BLaER1 treated with 17β-estradiol and CSF1 and Interleukin-3, amounts not matched to agents 10 nM and 100 nM (cell line): ENCODE measurements around the gene CHAC1.

ENCODE experiments used
- H3K27ac ChIP-seq, 11 experiments: shearing (Covaris generic); formaldehyde crosslinking; 2 replicates each; pipeline ENCODE4 v1.8.1; 2022
- H3K27me3 ChIP-seq, 11 experiments: shearing (Covaris generic); formaldehyde crosslinking; 2 replicates each; pipeline ENCODE4 v1.8.1; 2022
- H3K36me3 ChIP-seq, 11 experiments: shearing (Covaris generic); formaldehyde crosslinking; 2 replicates each; pipeline ENCODE4 v1.8.1; 2022
- H3K4me1 ChIP-seq, 10 experiments: shearing (Covaris generic); formaldehyde crosslinking; 2 replicates each; pipeline ENCODE4 v1.8.1; 2022
- H3K4me2 ChIP-seq, 11 experiments: shearing (Covaris generic); formaldehyde crosslinking; 2 replicates each; pipeline ENCODE4 v1.8.1; 2022
- H3K4me3 ChIP-seq, 10 experiments: shearing (Covaris generic); formaldehyde crosslinking; 2 replicates each; pipeline ENCODE4 v1.8.1; 2022
- H3K9ac ChIP-seq, 11 experiments: shearing (Covaris generic); formaldehyde crosslinking; 2 replicates each; pipeline ENCODE4 v1.8.1; 2022
- H3K9me3 ChIP-seq, 11 experiments: shearing (Covaris generic); formaldehyde crosslinking; replicated peaks in 1 of 11; 2 replicates each; pipeline ENCODE4 v1.8.1; 2022
- H4K20me1 ChIP-seq, 11 experiments: shearing (Covaris generic); formaldehyde crosslinking; 2 replicates each; pipeline ENCODE4 v1.8.1; 2022
- Cebpa-rat ChIP-seq, 11 experiments: shearing (Covaris generic); IDR thresholded peaks; 2 replicates each; pipeline ENCODE4 v1.8.1; 2022

The CHAC1 gene

DNA sequence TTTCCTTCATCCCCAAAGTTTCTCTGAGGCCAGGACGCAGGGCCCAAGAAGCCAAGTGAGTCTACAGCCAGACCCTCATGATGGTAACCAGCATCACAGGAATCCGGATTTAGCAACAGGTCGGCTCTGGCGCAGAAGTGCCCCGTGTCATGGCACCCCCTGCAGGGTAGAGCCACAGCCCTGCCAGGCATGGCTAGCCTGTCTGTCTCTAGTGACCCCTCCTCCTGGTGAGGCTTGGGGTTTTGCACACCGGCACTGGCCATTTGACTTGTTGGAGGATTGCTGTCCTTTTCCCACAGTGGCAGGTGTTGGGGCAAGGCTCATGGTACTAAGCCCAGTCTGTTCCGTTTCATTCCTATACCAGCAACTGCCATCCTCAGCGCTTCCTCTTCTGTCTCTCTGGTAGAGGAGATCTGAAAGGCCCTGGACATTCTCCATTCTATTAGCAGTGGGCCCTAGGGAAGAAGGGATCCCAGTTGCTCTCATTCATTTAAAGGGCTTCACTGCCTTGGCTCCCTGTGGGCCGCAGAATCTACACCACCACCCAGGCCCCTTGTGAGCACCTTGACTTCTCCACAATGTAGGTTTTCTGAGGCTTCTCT lies 9.4 kb upstream of the CHAC1 start:
- Histone ChIP-seq H3K36me3 (no peaks in the 10 kb centered on the region), H3K4me1 (peaks cover 51 to 58% (median 53%) of the 10 kb centered on the region in 10 experiments), H3K9me3 (no peaks in the 10 kb centered on the region), H3K27ac (peak overlapping the region in 4 of 11 experiments; percentile 87 to 95 (median 93); a peak in 3 of 22 replicates), H3K4me3 (no peak overlapping the region), H4K20me1 (no peaks in the 10 kb centered on the region), H3K27me3 (no peaks in the 10 kb centered on the region), H3K4me2 (peak overlapping the region; percentile 89 to 100 (median 95)), H3K9ac (no peak overlapping the region; a peak in 3 of 22 replicates)
- TF ChIP-seq Cebpa-rat (IDR thresholded peaks at IDR 0.05), result no peak

DNA sequence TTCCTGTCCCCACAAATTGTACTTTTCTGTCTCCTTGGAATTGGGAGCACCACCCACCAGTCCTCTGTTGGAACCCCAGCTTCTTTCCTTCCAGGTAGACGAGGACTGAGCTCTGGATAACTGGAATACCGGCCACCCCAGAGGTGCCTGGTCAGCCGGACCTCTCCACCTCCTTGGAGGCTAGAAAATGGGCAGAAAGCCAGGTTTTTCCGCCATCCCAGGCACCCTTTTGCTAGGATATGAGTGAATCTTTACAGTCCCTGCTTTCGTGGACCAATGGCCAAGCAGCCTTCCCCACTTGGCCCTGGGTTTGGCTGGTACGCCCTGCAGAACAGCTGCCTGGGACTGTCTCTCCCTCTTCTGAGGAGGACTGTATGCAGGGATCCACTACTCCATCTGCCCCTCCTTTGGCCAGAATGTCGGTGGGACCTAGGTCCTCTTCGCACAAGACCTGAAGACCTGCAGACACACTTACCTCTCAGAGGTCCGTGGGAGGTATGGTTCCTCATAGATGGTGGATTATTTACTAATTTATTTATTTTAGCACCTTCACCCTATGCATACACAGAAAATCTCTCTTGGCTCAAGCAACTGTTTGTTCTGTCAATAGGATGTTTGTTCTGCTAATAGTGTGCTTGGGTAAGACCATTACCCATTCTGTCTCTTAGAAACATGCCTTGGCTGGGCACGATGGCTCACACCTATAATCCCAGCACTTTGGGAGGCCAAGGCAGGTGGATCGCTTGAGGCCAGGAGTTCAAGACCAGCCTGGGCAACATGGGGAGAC lies 8.6 kb upstream of the CHAC1 start:
- Histone ChIP-seq H3K4me1 (peaks cover 50 to 57% (median 53%) of the 10 kb centered on the region in 10 experiments), H4K20me1 (no peaks in the 10 kb centered on the region), H3K27ac (no peak overlapping the region), H3K4me2 (peak overlapping the region in 5 of 11 experiments; percentile 94 to 100 (median 96); a peak in 9 of 22 replicates), H3K4me3 (no peak overlapping the region), H3K9ac (no peak overlapping the region), H3K9me3 (no peaks in the 10 kb centered on the region), H3K36me3 (no peaks in the 10 kb centered on the region), H3K27me3 (no peaks in the 10 kb centered on the region)
- no peak for TF ChIP-seq Cebpa-rat (IDR thresholded peaks at IDR 0.05)

DNA sequence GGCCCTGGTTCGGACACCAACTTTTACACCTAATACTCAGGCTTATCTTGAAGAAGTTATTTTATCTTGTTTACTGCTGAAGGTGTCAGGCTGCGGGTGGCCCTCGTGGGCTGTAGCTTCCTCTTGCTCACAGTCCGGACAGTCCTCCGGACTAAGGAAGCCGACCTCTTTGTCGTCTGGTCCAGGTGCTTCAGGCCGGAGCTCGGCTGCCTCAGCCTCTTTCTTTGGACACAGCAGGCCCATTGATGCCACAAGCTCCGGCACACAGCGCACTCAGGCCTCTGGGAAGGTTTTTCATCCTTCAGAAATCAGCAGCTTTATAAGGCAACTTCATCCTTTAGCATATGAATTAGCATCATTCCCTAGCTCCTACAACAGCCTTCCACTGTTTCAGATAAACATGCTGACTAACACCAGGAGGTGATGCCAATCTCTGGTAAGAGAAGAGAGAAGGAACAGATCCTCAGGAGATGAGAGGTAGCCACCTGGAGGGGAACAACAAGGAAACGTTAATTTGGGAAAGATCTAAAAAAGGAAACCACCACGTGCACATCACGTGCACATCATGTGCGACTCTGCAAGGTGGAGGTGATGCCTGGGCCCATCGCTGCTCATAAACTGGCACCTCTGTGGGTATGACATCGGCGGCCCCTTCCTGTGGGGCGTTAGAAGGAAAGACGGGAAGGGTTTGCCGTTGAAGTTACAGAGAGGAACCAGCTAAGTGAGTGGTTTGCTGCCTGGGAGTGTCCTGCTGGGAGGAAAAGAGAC lies 4.4 kb upstream of the CHAC1 start:
- no peak for TF ChIP-seq Cebpa-rat (IDR thresholded peaks at IDR 0.05)
- Histone ChIP-seq H3K27ac (no peak overlapping the region), H3K27me3 (no peaks in the 10 kb centered on the region), H3K9me3 (no peaks in the 10 kb centered on the region), H3K4me3 (no peak overlapping the region), H3K4me2 (peak overlapping the region; percentile 15 to 58 (median 37); a peak in 19 of 22 replicates), H4K20me1 (peaks cover 0 to 4% (median 0%) of the 10 kb centered on the region in 11 experiments; a peak in 3 of 22 replicates), H3K9ac (no peak overlapping the region), H3K4me1 (peaks cover 27 to 39% (median 31%) of the 10 kb centered on the region in 10 experiments), H3K36me3 (no peaks in the 10 kb centered on the region)

DNA sequence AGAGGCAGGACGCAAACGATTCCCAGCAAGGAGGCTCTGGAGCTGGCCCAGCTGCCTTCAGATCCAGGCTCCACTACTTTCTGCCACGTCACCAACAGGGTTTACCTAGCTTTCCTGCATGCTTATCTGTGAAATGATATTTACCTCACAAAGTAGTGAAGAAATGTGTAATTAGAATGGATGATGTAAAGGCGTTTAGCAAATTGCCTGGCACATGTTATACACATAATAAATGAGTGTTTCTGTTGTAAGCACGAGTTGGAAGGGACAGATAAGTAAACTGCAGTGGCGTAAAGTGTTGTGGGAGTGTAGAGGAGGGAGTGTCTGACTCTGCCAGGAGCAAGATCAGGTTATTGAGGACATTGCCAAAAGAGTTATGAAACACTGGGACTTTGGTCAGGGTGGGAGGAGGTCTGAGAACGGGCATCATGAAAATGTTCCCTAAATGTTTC lies 3.5 kb upstream of the CHAC1 start:
- Histone ChIP-seq H3K9ac (no peak overlapping the region), H3K27me3 (no peaks in the 10 kb centered on the region), H3K4me2 (peak overlapping the region; percentile 15 to 58 (median 37); a peak in 16 of 22 replicates), H3K36me3 (peaks cover 0 to 8% (median 1%) of the 10 kb centered on the region in 11 experiments; a peak in 9 of 22 replicates), H4K20me1 (peaks cover 0 to 12% (median 0%) of the 10 kb centered on the region in 11 experiments; a peak in 4 of 22 replicates), H3K4me3 (no peak overlapping the region), H3K4me1 (peaks cover 33 to 42% (median 35%) of the 10 kb centered on the region in 10 experiments), H3K9me3 (no peaks in the 10 kb centered on the region), H3K27ac (no peak overlapping the region)
- no peak for TF ChIP-seq Cebpa-rat (IDR thresholded peaks at IDR 0.05)

DNA sequence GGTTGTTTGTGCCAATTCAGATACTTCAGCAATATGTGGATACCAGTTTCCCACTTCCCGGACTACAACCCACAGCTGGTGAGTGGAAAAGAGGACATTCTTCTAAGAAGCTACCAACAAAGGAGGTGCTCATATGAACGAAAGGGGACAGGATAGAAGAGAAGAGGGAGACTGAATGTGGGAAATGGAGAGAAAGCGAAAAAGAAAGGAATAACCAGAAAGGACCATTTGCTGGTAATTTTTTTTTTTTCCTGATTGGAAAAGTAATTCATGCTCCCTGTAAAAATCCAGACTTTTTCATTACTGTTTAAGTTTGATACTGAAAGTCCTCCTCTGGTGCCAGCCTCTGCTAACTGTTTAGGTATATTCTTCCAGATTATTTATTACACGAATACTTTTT lies 1.5 kb upstream of the CHAC1 start:
- Histone ChIP-seq H3K27ac (peak overlapping the region in 3 of 11 experiments; percentile 80 to 95 (median 84); a peak in 5 of 22 replicates), H3K4me3 (no peak overlapping the region; a peak in 1 of 20 replicates), H3K27me3 (no peaks in the 10 kb centered on the region), H4K20me1 (peaks cover 0 to 32% (median 17%) of the 10 kb centered on the region in 11 experiments; a peak in 14 of 22 replicates), H3K4me1 (peaks cover 53 to 61% (median 54%) of the 10 kb centered on the region in 10 experiments), H3K9me3 (no peaks in the 10 kb centered on the region), H3K36me3 (peaks cover 14 to 27% (median 21%) of the 10 kb centered on the region in 11 experiments; a peak in 21 of 22 replicates), H3K9ac (no peak overlapping the region), H3K4me2 (peak overlapping the region; percentile 79 to 97 (median 91); a peak in 20 of 22 replicates)
- no peak for TF ChIP-seq Cebpa-rat (IDR thresholded peaks at IDR 0.05)

DNA sequence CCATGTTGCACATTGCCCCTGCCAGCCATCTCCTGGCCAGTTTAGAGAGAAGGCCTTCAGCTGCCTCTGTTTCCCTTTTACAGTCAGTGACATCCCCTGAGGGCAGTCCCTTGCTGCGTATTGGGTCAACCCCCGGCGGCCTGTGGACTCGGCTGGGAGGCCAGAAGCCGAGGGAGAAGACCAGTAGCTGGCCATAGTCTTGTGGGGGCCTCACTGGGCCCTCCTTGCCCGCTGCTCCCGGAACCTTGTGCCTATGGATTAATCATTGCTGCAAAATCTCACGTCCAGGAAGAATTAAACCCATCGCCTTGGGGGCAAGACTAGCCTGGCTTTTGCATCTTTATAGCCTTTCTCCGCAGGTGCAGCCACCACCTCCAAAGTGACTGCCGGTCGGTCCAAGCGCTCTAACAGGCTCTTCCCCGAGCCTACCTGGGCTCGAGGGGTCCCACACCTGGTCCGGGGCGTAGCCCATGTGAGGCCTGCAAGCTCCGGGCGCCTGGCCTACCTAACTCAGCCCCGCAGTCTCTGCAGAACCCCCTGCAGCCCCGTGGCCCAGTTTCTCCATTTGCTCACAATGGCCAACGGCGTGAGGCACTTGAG lies 870 bp upstream of the CHAC1 start:
- H3K27ac ChIP-seq, result peak overlapping the region; percentile 74 to 95 (median 84)
- H3K36me3 ChIP-seq, result peaks cover 15 to 32% (median 22%) of the 10 kb centered on the region in 11 experiments; a peak in 21 of 22 replicates
- H3K4me1 ChIP-seq, result peaks cover 57 to 68% (median 60%) of the 10 kb centered on the region in 10 experiments
- no peaks in the 10 kb centered on the region for H3K9me3 ChIP-seq
- H3K4me2 ChIP-seq, result peak overlapping the region; percentile 79 to 97 (median 91)
- H3K4me3 ChIP-seq, result peak overlapping the region; percentile 70 to 92 (median 79)
- H3K27me3 ChIP-seq, result no peaks in the 10 kb centered on the region
- H4K20me1 ChIP-seq, result peaks cover 0 to 38% (median 24%) of the 10 kb centered on the region in 11 experiments; a peak in 14 of 22 replicates
- H3K9ac ChIP-seq, result peak overlapping the region; percentile 73 to 89 (median 81)
- TF ChIP-seq Cebpa-rat (IDR thresholded peaks at IDR 0.05), result no peak

DNA sequence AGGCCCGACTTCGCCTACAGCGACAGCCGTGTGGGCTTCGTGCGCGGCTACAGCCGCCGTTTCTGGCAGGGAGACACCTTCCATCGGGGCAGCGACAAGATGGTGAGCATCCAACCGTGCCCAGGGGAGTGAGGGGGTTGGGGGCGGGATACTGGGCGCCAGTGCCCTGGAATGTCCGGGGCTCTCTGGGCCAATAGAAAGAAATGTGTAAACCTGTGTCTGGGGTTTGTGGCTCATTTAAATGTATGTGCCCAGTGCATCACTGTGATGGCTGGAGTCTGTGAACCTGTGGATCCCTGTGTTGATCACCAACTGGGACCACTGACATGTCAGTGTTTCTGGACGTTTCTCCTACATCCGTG lies 423 bp downstream of the CHAC1 start:
- peak overlapping the region; percentile 36 to 95 (median 84); a peak in 21 of 22 replicates for H3K27ac ChIP-seq

More for the DNA sequence above, 423 bp downstream of the CHAC1 start:
- H3K9me3 ChIP-seq, result no peaks in the 10 kb centered on the region
- peaks cover 57 to 74% (median 68%) of the 10 kb centered on the region in 10 experiments for H3K4me1 ChIP-seq
- peaks cover 15 to 33% (median 22%) of the 10 kb centered on the region in 11 experiments; a peak in 21 of 22 replicates for H3K36me3 ChIP-seq
- peak overlapping the region; percentile 79 to 97 (median 91) for H3K4me2 ChIP-seq
- TF ChIP-seq Cebpa-rat (IDR thresholded peaks at IDR 0.05), result no peak
- H3K9ac ChIP-seq, result peak overlapping the region; percentile 73 to 89 (median 81)
- no peaks in the 10 kb centered on the region for H3K27me3 ChIP-seq
- H3K4me3 ChIP-seq, result peak overlapping the region; percentile 70 to 92 (median 79)
- H4K20me1 ChIP-seq, result peaks cover 0 to 50% (median 30%) of the 10 kb centered on the region in 11 experiments; a peak in 14 of 22 replicates
